Nephron progenitor cell (in vitro differentiated cells): ENCODE results near the gene GUK1.

Source experiments
- DNase-seq: peaks from one replicate; pipeline ENCODE4 v3.0.0; 2021
- H3K27ac Mint-ChIP-seq: 2 replicates; pipeline ENCODE4 v1.8.0; 2021; ENCODE audit warnings: mild to moderate bottlenecking, moderate library complexity, mixed read lengths
- H3K27me3 Mint-ChIP-seq: 2 replicates; pipeline ENCODE4 v1.8.0; 2021; ENCODE audit warnings: mild to moderate bottlenecking, low read depth, mixed read lengths; ENCODE audit not compliant: poor library complexity
- H3K36me3 Mint-ChIP-seq: 2 replicates; pipeline ENCODE4 v1.8.0; 2021; ENCODE audit warnings: low read depth, mixed read lengths
- H3K4me1 Mint-ChIP-seq: 2 replicates; pipeline ENCODE4 v1.8.0; 2021; ENCODE audit warnings: mixed read lengths
- H3K4me3 Mint-ChIP-seq: 2 replicates; pipeline ENCODE4 v1.8.0; 2021; ENCODE audit warnings: mild to moderate bottlenecking, moderate library complexity, mixed read lengths
- H3K9me3 Mint-ChIP-seq: 2 replicates; pipeline ENCODE4 v1.8.0; 2021; ENCODE audit warnings: mild to moderate bottlenecking, moderate library complexity, mixed read lengths
- CTCF ChIP-seq: fragments of 200-600 bp; sonication (generic); IDR thresholded peaks from 2 replicates; pipeline ENCODE4 v1.5.0; 2021; ENCODE audit warnings: antibody characterized with exemption

Gene GUK1

GRCh38 chr1:228139931-228140723 lies at the start of gene GUK1:
Gene GUK1 (plus strand): TSS chr1:228140279. CDS start chr1:228140303, 24 bp downstream.
- peak within 1 kb of the TSS; percentile 92 for H3K4me3 Mint-ChIP-seq
- peaks cover 44% of the 10 kb centered on the region for H3K27me3 Mint-ChIP-seq
- DNase-seq: peak; percentile 100
- H3K9me3 Mint-ChIP-seq: no peaks in the 10 kb centered on the region
- H3K36me3 Mint-ChIP-seq: no peaks in the 10 kb centered on the region
- TF ChIP-seq CTCF: no peak
- H3K27ac Mint-ChIP-seq: peak within 1 kb of the TSS; percentile 95
- H3K4me1 Mint-ChIP-seq: peaks cover 21% of the 10 kb centered on the region

- peaks cover 46% of the 10 kb centered on the region for H3K9me3 Mint-ChIP-seq
- peaks cover 39% of the 10 kb centered on the region for H3K4me1 Mint-ChIP-seq
- peaks cover 3% of the 10 kb centered on the region for H3K27me3 Mint-ChIP-seq
- no peak for DNase-seq
- no peak for TF ChIP-seq CTCF
- no peak overlapping the region for H3K27ac Mint-ChIP-seq
- peaks cover 70% of the 10 kb centered on the region for H3K36me3 Mint-ChIP-seq
- H3K4me3 Mint-ChIP-seq: no peak overlapping the region
These were observed 49.4 kb upstream of the GUK1 start for GRCh38 chr1:228090613-228091081.

- H3K9me3 Mint-ChIP-seq: peaks cover 50% of the 10 kb centered on the region
- DNase-seq: no peak
- no peak overlapping the region for H3K4me3 Mint-ChIP-seq
- peaks cover 3% of the 10 kb centered on the region for H3K27me3 Mint-ChIP-seq
- H3K27ac Mint-ChIP-seq: no peak overlapping the region
- H3K36me3 Mint-ChIP-seq: peaks cover 74% of the 10 kb centered on the region
- peaks cover 35% of the 10 kb centered on the region for H3K4me1 Mint-ChIP-seq
- no peak for TF ChIP-seq CTCF
These were observed 49.0 kb upstream of the GUK1 start for GRCh38 chr1:228091084-228091483.

GRCh38 chr1:228092342-228093049 lies 47.6 kb upstream of the GUK1 start:
- H3K27me3 Mint-ChIP-seq: peaks cover 3% of the 10 kb centered on the region
- H3K4me3 Mint-ChIP-seq: no peak overlapping the region
- H3K4me1 Mint-ChIP-seq: peaks cover 23% of the 10 kb centered on the region
- peaks cover 50% of the 10 kb centered on the region for H3K9me3 Mint-ChIP-seq
- peaks cover 78% of the 10 kb centered on the region for H3K36me3 Mint-ChIP-seq
- TF ChIP-seq CTCF: no peak
- no peak overlapping the region for H3K27ac Mint-ChIP-seq
- no peak for DNase-seq

- Mint-ChIP-seq H3K4me3 (no peak overlapping the region), H3K36me3 (peaks cover 78% of the 10 kb centered on the region), H3K4me1 (peaks cover 16% of the 10 kb centered on the region), H3K9me3 (peaks cover 50% of the 10 kb centered on the region), H3K27me3 (peaks cover 3% of the 10 kb centered on the region), H3K27ac (no peak overlapping the region)
- DNase-seq: no peak
- TF ChIP-seq CTCF: no peak
These were observed 46.8 kb upstream of the GUK1 start for GRCh38 chr1:228093050-228093906.
